GM19328 (cell line): ENCODE measurements around the gene LAMA1.

ENCODE experiments used
- ATAC-seq: cut with Tn5 transposase; IDR thresholded peaks from one replicate; pipeline ENCODE4 v1.9.1; 2021; ENCODE audit warnings: mild to moderate bottlenecking, moderate library complexity; ENCODE audit not compliant: unreplicated experiment

The LAMA1 gene

GRCh38 chr18:6994056-6994770, 123.4 kb downstream of the LAMA1 start:
- ATAC-seq = no peak

GRCh38 chr18:6992761-6993160, 124.8 kb downstream of the LAMA1 start:
- no peak for ATAC-seq

- no peak for ATAC-seq
Observed at GRCh38 chr18:6983366-6983765, 134.2 kb downstream of the LAMA1 start.

GRCh38 chr18:6982398-6982797, 135.2 kb downstream of the LAMA1 start:
- ATAC-seq = no peak

- ATAC-seq = no peak
Observed at GRCh38 chr18:6980363-6980762, 137.2 kb downstream of the LAMA1 start.

GRCh38 chr18:6979954-6980353, 137.6 kb downstream of the LAMA1 start:
- ATAC-seq = no peak

- ATAC-seq = no peak
Observed at GRCh38 chr18:6976935-6977334, 140.7 kb downstream of the LAMA1 start.

GRCh38 chr18:6975084-6975483, 142.5 kb downstream of the LAMA1 start:
- no peak for ATAC-seq

GRCh38 chr18:6971823-6972478, 145.6 kb downstream of the LAMA1 start:
- no peak for ATAC-seq

- no peak for ATAC-seq
Observed at GRCh38 chr18:6963452-6964097, 154.0 kb downstream of the LAMA1 start.

GRCh38 chr18:6962571-6963451, 154.8 kb downstream of the LAMA1 start:
- ATAC-seq = no peak

- ATAC-seq = no peak
Observed at GRCh38 chr18:6961331-6961730, 156.3 kb downstream of the LAMA1 start.

- ATAC-seq = no peak
Observed at GRCh38 chr18:6960656-6961055, 156.9 kb downstream of the LAMA1 start.

GRCh38 chr18:6960124-6960523, 157.5 kb downstream of the LAMA1 start:
- no peak for ATAC-seq

- ATAC-seq = no peak
Observed at GRCh38 chr18:6959110-6959509, 158.5 kb downstream of the LAMA1 start.

GRCh38 chr18:6956999-6957398, 160.6 kb downstream of the LAMA1 start:
- no peak for ATAC-seq

- no peak for ATAC-seq
Observed at GRCh38 chr18:6956495-6956894, 161.1 kb downstream of the LAMA1 start.

GRCh38 chr18:6955304-6955703, 162.3 kb downstream of the LAMA1 start:
- no peak for ATAC-seq

GRCh38 chr18:6954501-6954900, 163.1 kb downstream of the LAMA1 start:
- no peak for ATAC-seq

GRCh38 chr18:6951336-6952090, 166.1 kb downstream of the LAMA1 start:
- ATAC-seq = no peak
